GM12878 (cell line): ENCODE results near the gene ZNF628. TPM values are rescaled to one million over a fixed set of nuclear protein-coding genes. Genes with fewer than 3 reads are reported as not detected.

ENCODE experiments used
- ATAC-seq: fragments of 200-7000 bp; cut with Tn5 transposase; 3 replicates; pipeline ENCODE4 v1.9.1; 2020; ENCODE audit warnings: mild to moderate bottlenecking, moderate library complexity
- BruUV-seq: library from RNA; stranded (reverse); fragments of 400-500 nt; replicated peaks from 2 replicates; lab custom pipeline; 2021; lab: Mats Ljungman, UMichigan
- CTCF ChIA-PET: fragments of 300-600 bp; sonication (Branson Sonifier 250); formaldehyde crosslinking; extraction: SDS; loops from one replicate; lab custom pipeline; 2021; ENCODE audit warnings: inconsistent platforms; lab: Yijun Ruan, JAX
- POLR2A ChIA-PET: fragments of 350-600 bp; formaldehyde crosslinking; extraction: SDS; loops from one replicate; lab custom pipeline; 2021; ENCODE audit warnings: inconsistent platforms; lab: Charles Lee
- RAD21 ChIA-PET: fragments of 300-600 bp; sonication (Branson Sonifier 250); formaldehyde crosslinking; loops from one replicate; lab custom pipeline; 2023; ENCODE audit warnings: antibody characterized with exemption; ENCODE audit not compliant: unreplicated experiment; lab: Charles Lee
- SMC1A ChIA-PET: fragments of 300-600 bp; sonication (Branson Sonifier 250); formaldehyde crosslinking; loops from one replicate; lab custom pipeline; 2023; ENCODE audit not compliant: unreplicated experiment, uncharacterized antibody; lab: Charles Lee
- DNase-seq: peaks from one replicate; pipeline ENCODE4 v3.0.0-alpha.2; 2011; ENCODE audit warnings: low read depth, low spot score
- FAIRE-seq: peaks from 3 replicates; lab custom pipeline; 2011; peaks lifted over from hg19 to GRCh38; lab: Jason Lieb, UNC
- H2AFZ ChIP-seq: 2 replicates; pipeline ENCODE4 v1.6.0; 2011; ENCODE audit warnings: low read depth, low read length, control low read depth; ENCODE audit not compliant: control insufficient read depth
- H3K27ac ChIP-seq: 2 replicates; pipeline ENCODE4 v1.5.1; 2011; ENCODE audit warnings: control low read depth; ENCODE audit not compliant: control insufficient read depth, insufficient read depth
- H3K27me3 ChIP-seq, 2 experiments: replicated peaks in 1 of 2; 2 replicates each; pipeline versions ENCODE4 v1.6.0 to v1.6.1; 2011; ENCODE audit warnings: low read length in 1 of 2; ENCODE audit not compliant: control insufficient read depth in 2 of 2, insufficient read depth in 2 of 2
- H3K36me3 ChIP-seq, 2 experiments: 2 replicates each; pipeline ENCODE4 v1.5.1; 2011; ENCODE audit warnings: low read length in 1 of 2; ENCODE audit not compliant: control insufficient read depth in 2 of 2, insufficient read depth in 2 of 2
- H3K4me1 ChIP-seq: 2 replicates; pipeline ENCODE4 v1.6.1; 2011; ENCODE audit warnings: mild to moderate bottlenecking, low read length, moderate library complexity, mixed read lengths; ENCODE audit not compliant: control insufficient read depth, insufficient read depth
- H3K4me2 ChIP-seq: 2 replicates; pipeline ENCODE4 v1.6.0; 2011; ENCODE audit warnings: control low read depth; ENCODE audit not compliant: control insufficient read depth, insufficient read depth
- H3K4me3 ChIP-seq: fragments of 200-600 bp; sonication (generic); 2 replicates; pipeline ENCODE4 v1.5.1; 2016
- H3K79me2 ChIP-seq: 2 replicates; pipeline ENCODE4 v1.6.0; 2011; ENCODE audit warnings: low read length; ENCODE audit not compliant: control insufficient read depth, insufficient read depth
- H3K9ac ChIP-seq: 2 replicates; pipeline ENCODE4 v1.8.0; 2011; ENCODE audit warnings: low read length, control low read depth, mixed read lengths; ENCODE audit not compliant: control insufficient read depth, insufficient read depth
- H3K9me3 ChIP-seq: replicated peaks from 3 replicates; pipeline ENCODE4 v1.5.1; 2011; ENCODE audit warnings: mild to moderate bottlenecking, low read length; ENCODE audit not compliant: control insufficient read depth, insufficient read depth
- H4K20me1 ChIP-seq: 2 replicates; pipeline ENCODE4 v1.6.0; 2011; ENCODE audit not compliant: control insufficient read depth, insufficient read depth
- ATF7 ChIP-seq: fragments of 450-650 bp; IDR thresholded peaks from 2 replicates; pipeline ENCODE4 v1.6.1; 2016; ENCODE audit warnings: low read depth, mild to moderate bottlenecking
- BCL3 ChIP-seq: IDR thresholded peaks from 2 replicates; pipeline ENCODE4 v1.6.1; 2011; ENCODE audit warnings: borderline replicate concordance, low read depth, mild to moderate bottlenecking, moderate library complexity, low read length; ENCODE audit not compliant: insufficient read depth, poor library complexity, severe bottlenecking
- BMI1 ChIP-seq: fragments of 450-650 bp; IDR thresholded peaks from 2 replicates; pipeline ENCODE4 v1.6.1; 2016; ENCODE audit warnings: mild to moderate bottlenecking, moderate library complexity, borderline replicate concordance
- CBX3 ChIP-seq: fragments of 200-600 bp; sonication (generic); IDR thresholded peaks from 2 replicates; pipeline ENCODE4 v1.6.1; 2016; ENCODE audit warnings: low read depth, borderline replicate concordance
- CEBPB ChIP-seq, 2 experiments: fragments of 150-350 bp in 1 of 2; IDR thresholded peaks; 2 replicates each; pipeline ENCODE4 v1.6.1; 2012 to 2014; ENCODE audit warnings: low read depth in 2 of 2, low read length in 2 of 2, borderline replicate concordance in 1 of 2, inconsistent platforms in 1 of 2
- CTCF ChIP-seq, 3 experiments: IDR thresholded peaks in 2 of 3; conservative IDR thresholded peaks in 1 of 3; 2 replicates each; pipeline ENCODE4 v1.5.1; 2011; ENCODE audit warnings: low read depth in 3 of 3, low read length in 3 of 3, mild to moderate bottlenecking in 3 of 3, control low read depth in 2 of 3, moderate library complexity in 2 of 3, inconsistent platforms in 1 of 3, mixed read lengths in 1 of 3; ENCODE audit not compliant: control insufficient read depth in 2 of 3, insufficient read depth in 1 of 3; ENCODE audit errors: extremely low read depth in 1 of 3
- EZH2 ChIP-seq: IDR thresholded peaks from 2 replicates; pipeline ENCODE4 v1.6.1; 2012; ENCODE audit warnings: low read depth, mild to moderate bottlenecking, control low read depth, inconsistent platforms, low read length, borderline replicate concordance; ENCODE audit not compliant: control insufficient read depth
- GABPA ChIP-seq: IDR thresholded peaks from 2 replicates; pipeline ENCODE4 v1.6.1; 2014; ENCODE audit warnings: antibody characterized with exemption, low read depth, mild to moderate bottlenecking, inconsistent platforms
- HDGF ChIP-seq: fragments of 450-650 bp; IDR thresholded peaks from 2 replicates; pipeline ENCODE4 v1.6.1; 2016; ENCODE audit warnings: antibody characterized with exemption
- IKZF1 ChIP-seq: fragments of 450-650 bp; conservative IDR thresholded peaks from 2 replicates; pipeline ENCODE4 v1.6.1; 2017; ENCODE audit warnings: antibody characterized with exemption, mild to moderate bottlenecking
- IKZF2 ChIP-seq, 2 experiments: fragments of 450-650 bp; IDR thresholded peaks; 2 replicates each; pipeline ENCODE4 v1.6.1; 2017; ENCODE audit warnings: mild to moderate bottlenecking in 2 of 2, moderate library complexity in 2 of 2
- JUND ChIP-seq: IDR thresholded peaks from 2 replicates; pipeline ENCODE4 v1.6.1; 2012; ENCODE audit warnings: low read depth, mild to moderate bottlenecking, low read length, improper control_type of control experiment, moderate library complexity
- KLF5 ChIP-seq: fragments of 450-650 bp; IDR thresholded peaks from 2 replicates; pipeline ENCODE4 v1.6.1; 2014; ENCODE audit warnings: mild to moderate bottlenecking; ENCODE audit not compliant: partially characterized antibody
- LARP7 ChIP-seq: fragments of 450-650 bp; IDR thresholded peaks from 2 replicates; pipeline ENCODE4 v1.6.1; 2017; ENCODE audit warnings: mild to moderate bottlenecking
- NBN ChIP-seq: fragments of 450-650 bp; IDR thresholded peaks from 2 replicates; pipeline ENCODE4 v1.6.1; 2016
- NR2F1 ChIP-seq: fragments of 450-650 bp; conservative IDR thresholded peaks from 2 replicates; pipeline ENCODE4 v1.6.1; 2017; ENCODE audit warnings: mild to moderate bottlenecking
- POU2F2 ChIP-seq: IDR thresholded peaks from 3 replicates; pipeline ENCODE4 v1.6.1; 2011; ENCODE audit warnings: low read depth, mild to moderate bottlenecking, low read length, borderline replicate concordance
- STAT3 ChIP-seq: IDR thresholded peaks from 2 replicates; pipeline ENCODE4 v1.6.1; 2011; ENCODE audit warnings: low read depth, low read length, improper control_type of control experiment
- YY1 ChIP-seq: IDR thresholded peaks from 2 replicates; pipeline ENCODE4 v1.6.1; 2011; ENCODE audit warnings: low read depth, mild to moderate bottlenecking, low read length
- ZNF217 ChIP-seq: fragments of 450-650 bp; IDR thresholded peaks from 2 replicates; pipeline ENCODE4 v1.6.1; 2017; ENCODE audit warnings: antibody characterized with exemption, mild to moderate bottlenecking
- ZNF384 ChIP-seq: IDR thresholded peaks from 2 replicates; pipeline ENCODE4 v1.6.1; 2012; ENCODE audit warnings: low read depth, mild to moderate bottlenecking, low read length, improper control_type of control experiment, borderline replicate concordance
- WGBS: methylation state at CpG from one replicate; pipeline ENCODE4 v1.1.6; 2016; ENCODE audit warnings: low lambda C conversion rate; ENCODE audit not compliant: insufficient replicate concordance, insufficient coverage; ENCODE audit errors: missing lambda C conversion rate; 5-methylcytosine and 5-hydroxymethylcytosine counted together
- in situ Hi-C: fragments of 300-500 bp; cut with MboI; formaldehyde crosslinking; loops from 9 replicates; pipeline ENCODE4 v1.14.3; 2018; ENCODE audit warnings: mixed read lengths
- intact Hi-C: fragments of 100-400 bp; cut with micrococcal nuclease; formaldehyde crosslinking; loops from one replicate; pipeline ENCODE4 v1.14.2; 2022; ENCODE audit not compliant: unreplicated experiment
- polyA plus RNA-seq, 11 experiments: library from polyadenylated mRNA; depleted of rRNA in 4 of 11; unstranded in 6 of 11; stranded (reverse) in 5 of 11; fragments of >200 nt; fragmentation: Nextera tagmentation in 4 of 11; fragmentation: Illumina TruSeq in 1 of 11; extraction: Ambion mirVana in 4 of 11; extraction: Trizol in 1 of 11; gene quantifications; 1 replicate in 1 of 11; 2 replicates in 10 of 11; pipeline versions ENCODE4 v1.2.1 to v1.2.3, GENCODE V29; 2011 to 2016; ENCODE audit warnings: inconsistent platforms in 2 of 11, missing spikeins in 2 of 11, low read depth in 1 of 11
- total RNA-seq, 4 experiments: library from RNA; depleted of rRNA in 3 of 4; stranded (reverse); fragments of >200 nt in 3 of 4; fragmentation: Illumina TruSeq in 1 of 4; extraction: Trizol in 1 of 4; gene quantifications; 2 replicates each; pipeline versions ENCODE4 v1.2.1 to v1.2.3, GENCODE V29; 2013 to 2021

The ZNF628 gene
- total and polyA plus RNA-seq, 10 of the 15 experiments (the other 5 are each of a cell fraction or from before 2014, with no cell fraction given), result 0.04 to 11.3 (median 1.6) TPM; not detected in 1

- Histone ChIP-seq H2AFZ (peak overlapping the region; percentile 69), H3K36me3 (no peaks in the 10 kb centered on the region), H3K27me3 (no peaks in the 10 kb centered on the region), H3K4me1 (0 out of 2 replicates have a peak, but pooled peaks cover 4% of the 10 kb centered on the region), H3K4me3 (peak overlapping the region; percentile 66; the same call in 1 of the 2 replicates), H4K20me1 (no peaks in the 10 kb centered on the region), H3K9ac (peak overlapping the region; percentile 53; the same call in 1 of the 2 replicates), H3K27ac (peak overlapping the region; percentile 62), H3K9me3 (no peaks in the 10 kb centered on the region), H3K4me2 (peak overlapping the region; percentile 98), H3K79me2 (no peaks in the 10 kb centered on the region)
- POLR2A ChIA-PET, result interaction anchor here (1.0 kb wide), 1 partner anchor 89 kb away, joined by 6 read pairs; the partner anchor contains the start of gene ZNF865
- 14% methylated on average over 38 of the region's 61 CpGs for WGBS
- DNase-seq (peak; percentile 66), FAIRE-seq (peak; percentile 96), ATAC-seq (peak; percentile 100)
- RAD21 ChIA-PET, result interaction anchor here (0.9 to 1.2 kb wide), 6 partner anchors 30 to 115 kb away, joined by 3 to 20 read pairs (median 3); partner anchors contain the start of genes ISOC2 and ZNF865
- intact Hi-C loops (loop anchor here (1.0 kb wide), 2 partner anchors 89 to 114 kb away; no protein-coding TSS in a partner anchor), in situ Hi-C loops (loop anchor here (5.0 to 10.0 kb wide), 2 partner anchors 115 to 298 kb away; no protein-coding TSS in a partner anchor)
- CTCF ChIA-PET, result interaction anchor here (0.5 to 5.9 kb wide), 10 partner anchors 12 to 224 kb away, joined by 3 to 45 read pairs (median 6); partner anchors contain the start of genes ZNF784 and ZNF865
- SMC1A ChIA-PET, result interaction anchor here (0.6 to 1.9 kb wide), 7 partner anchors 12 to 116 kb away, joined by 3 to 21 read pairs (median 4); partner anchors contain the start of genes ZNF784 and ZNF865
- BruUV-seq, result no TSS peak
- TF ChIP-seq ZNF384 (no peak), BCL3 (no peak), GABPA (no peak), NBN (peak; percentile 74), HDGF (no peak), STAT3 (no peak), CEBPB (IDR thresholded peaks at IDR 0.05; ENCODE audit: borderline replicate concordance in 1 of 2, low read depth in 2 of 2, low read length in 2 of 2) (peak in 1 of 2 experiments; percentile 94; a peak in 1 of 4 replicates), CBX3 (no peak), EZH2 (no peak), JUND (no peak), POU2F2 (peak; percentile 33; the same call in 1 of the 3 replicates), IKZF2 (IDR thresholded peaks at IDR 0.05) (no peak), IKZF1 (peak; percentile 55; the same call in 1 of the 2 replicates), ZNF217 (no peak), NR2F1 (peak; percentile 97), YY1 (peak; percentile 79), ATF7 (no peak), KLF5 (no peak), LARP7 (0 out of 2 replicates have a peak, but pooled peaks have one; percentile 47), BMI1 (no peak), CTCF (IDR thresholded peaks at IDR 0.05 in 2 of 3, conservative IDR thresholded peaks at IDR 0.05 in 1 of 3; ENCODE audit: control insufficient read depth in 2 of 3, extremely low read depth in 1 of 3, insufficient read depth in 1 of 3, low read depth in 3 of 3, low read length in 3 of 3) (peak; percentile 80 to 97 (median 96); a peak in 5 of 6 replicates)
Observed at GRCh38 chr19:55516878-55517620, 40.6 kb downstream of the ZNF628 start.
